DOHH2 (cell line): ENCODE measurements around the gene ASPHD1.

ENCODE experiments used
- CTCF ChIP-seq: fragments of 200-600 bp; sonication (generic); IDR thresholded peaks from one replicate; pipeline ENCODE4 v1.5.1; 2014; ENCODE audit warnings: antibody characterized with exemption, mild to moderate bottlenecking, low read depth, low read length; ENCODE audit not compliant: poor library complexity, severe bottlenecking
- EZH2phosphoT487 ChIP-seq: fragments of 200-600 bp; sonication (generic); IDR thresholded peaks from 2 replicates; pipeline ENCODE4 v1.6.1; 2017; ENCODE audit warnings: borderline replicate concordance, mild to moderate bottlenecking, antibody characterized with exemption, low read length, moderate library complexity, mixed read lengths

DNA sequence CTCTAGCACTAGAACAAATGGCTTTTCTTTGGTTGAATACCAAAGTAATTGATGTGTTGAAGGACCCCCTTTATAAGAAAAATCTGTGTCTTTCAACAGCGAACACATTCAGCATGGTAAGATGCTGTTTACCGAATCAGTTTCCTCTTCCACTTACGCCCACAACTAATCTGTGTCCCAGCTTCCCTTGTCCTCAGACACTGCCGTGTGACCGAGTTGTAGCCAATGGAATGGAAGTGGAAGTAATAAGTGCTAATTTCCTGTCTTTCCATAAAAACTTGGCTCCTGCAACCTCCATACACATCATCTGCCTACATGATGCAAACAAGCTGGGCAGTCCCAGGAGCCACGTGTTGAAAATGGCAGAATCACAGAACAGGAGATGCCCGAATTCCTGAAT is 47.6 kb upstream of the ASPHD1 start:
- TF ChIP-seq CTCF, result no peak
- no peak for TF ChIP-seq EZH2phosphoT487
